HL-60 (cell line): Measurements from ENCODE around the gene ADPGK.

Experiments
- DNase-seq, 2 experiments: peaks; one replicate each; pipeline ENCODE4 v3.0.0-alpha.2; 2010 to 2020; ENCODE audit warnings: low read depth in 1 of 2, low spot score in 1 of 2
- H3K27ac ChIP-seq: fragments of 250-450 bp; sonication (Bioruptor Pico); replicated peaks from 2 replicates; pipeline ENCODE4 v1.5.1; 2020; ENCODE audit warnings: mild to moderate bottlenecking, moderate library complexity
- H3K27me3 ChIP-seq: fragments of 250-450 bp; sonication (Bioruptor Pico); 2 replicates; pipeline ENCODE4 v1.5.1; 2021; ENCODE audit warnings: mild to moderate bottlenecking, moderate library complexity; ENCODE audit not compliant: insufficient read depth, poor library complexity, severe bottlenecking
- H3K4me3 ChIP-seq: replicated peaks from 2 replicates; pipeline ENCODE4 v1.5.1; 2011; ENCODE audit warnings: mild to moderate bottlenecking, control low read depth, low read length; ENCODE audit not compliant: insufficient read depth
- CTCF ChIP-seq: IDR thresholded peaks from one replicate; pipeline ENCODE4 v1.5.1; 2011; ENCODE audit warnings: low read length, control low read depth, inconsistent platforms; ENCODE audit not compliant: insufficient read depth
- GABPA ChIP-seq: IDR thresholded peaks from 2 replicates; pipeline ENCODE4 v1.6.1; 2012; ENCODE audit warnings: low read depth
- POLR2AphosphoS5 ChIP-seq: IDR thresholded peaks from 2 replicates; pipeline ENCODE4 v1.6.1; 2012; ENCODE audit warnings: low read depth
- REST ChIP-seq: IDR thresholded peaks from 2 replicates; pipeline ENCODE4 v1.6.1; 2012; ENCODE audit warnings: low read depth; ENCODE audit not compliant: insufficient replicate concordance
- SPI1 ChIP-seq: IDR thresholded peaks from 2 replicates; pipeline ENCODE4 v1.6.1; 2012; ENCODE audit warnings: low read depth, mild to moderate bottlenecking, borderline replicate concordance

Gene ADPGK

GRCh38 chr15:72749700-72750099 is 33.9 kb downstream of the ADPGK start:
- H3K27ac ChIP-seq = no peak overlapping the region
- DNase-seq = no peak
- TF ChIP-seq REST (no peak), GABPA (no peak), POLR2AphosphoS5 (no peak), SPI1 (no peak), CTCF (no peak)
- no peaks in the 10 kb centered on the region for H3K27me3 ChIP-seq
- H3K4me3 ChIP-seq = no peak overlapping the region

- H3K27me3 ChIP-seq = no peaks in the 10 kb centered on the region
- no peak overlapping the region for H3K27ac ChIP-seq
- H3K4me3 ChIP-seq = no peak overlapping the region
- TF ChIP-seq REST (no peak), POLR2AphosphoS5 (no peak), CTCF (no peak)
- DNase-seq = no peak
These were observed 43.3 kb downstream of the ADPGK start for GRCh38 chr15:72740219-72740618.

GRCh38 chr15:72737723-72738122 is 45.8 kb downstream of the ADPGK start:
- Histone ChIP-seq H3K27me3 (no peaks in the 10 kb centered on the region), H3K27ac (no peak overlapping the region), H3K4me3 (no peak overlapping the region)
- no peak for TF ChIP-seq SPI1
- no peak for TF ChIP-seq REST
- TF ChIP-seq CTCF = no peak
- no peak for TF ChIP-seq POLR2AphosphoS5
- no peak for TF ChIP-seq GABPA
- no peak for DNase-seq
